Testis (tissue), 3 donors: Measurements from ENCODE around the gene SPATA7. TPM values are rescaled to one million over a fixed set of nuclear protein-coding genes. Genes with fewer than 3 reads are reported as not detected.

Experiments used
- DNase-seq: peaks from one replicate; pipeline ENCODE4 v3.0.0-alpha.2; 2019
- H3K27ac ChIP-seq, 2 donors: fragments of 200-600 bp; sonication (generic); one replicate each; pipeline ENCODE4 v1.5.1; 2019
- H3K27me3 ChIP-seq: fragments of 200-600 bp; sonication (generic); one replicate; pipeline ENCODE4 v1.5.1; 2019
- H3K36me3 ChIP-seq: fragments of 200-600 bp; sonication (generic); one replicate; pipeline ENCODE4 v1.5.1; 2017; ENCODE audit warnings: low read depth; ENCODE audit errors: missing control alignments
- H3K4me1 ChIP-seq: fragments of 200-600 bp; sonication (generic); one replicate; pipeline ENCODE4 v1.5.1; 2019
- H3K4me3 ChIP-seq, 2 donors: fragments of 200-600 bp; sonication (generic); one replicate each; pipeline ENCODE4 v1.5.1; 2017 to 2019
- H3K9me3 ChIP-seq: fragments of 200-600 bp; sonication (generic); one replicate; pipeline ENCODE4 v1.5.1; 2017
- POLR2A ChIP-seq: fragments of 450-650 bp; IDR thresholded peaks from one replicate; pipeline ENCODE4 v1.6.1; 2017; ENCODE audit warnings: antibody characterized with exemption, mild to moderate bottlenecking, moderate library complexity
- WGBS, 2 donors: methylation state at CpG; one replicate each; pipeline ENCODE4 v1.1.5; 2018; 5-methylcytosine and 5-hydroxymethylcytosine counted together
- intact Hi-C: fragments of 100-400 bp; cut with DNase I; formaldehyde crosslinking; loops from one replicate; pipeline ENCODE4 v1.15.1; 2023; ENCODE audit warnings: low total_unique reads
- polyA plus RNA-seq: library from polyadenylated mRNA; stranded (reverse); fragments of 350-450 nt; fragmentation: Illumina TruSeq; extraction: RNeasy Lipid Tissue Mini Kit (QIAGEN cat#74804); gene quantifications from one replicate; pipeline ENCODE4 v1.2.3, GENCODE V29; 2014; ENCODE audit warnings: low read depth, low replicate concordance; ENCODE audit not compliant: insufficient read depth
- total RNA-seq, 2 donors: library from RNA; depleted of rRNA; stranded (reverse); fragments of >200 nt; gene quantifications; one replicate each; pipeline ENCODE4 v1.2.3, GENCODE V29; 2016
- TF ChIP-seq, protein P1 (sequence below), 3 experiments: fragments of 450-650 bp in 2 of 3; fragments of 200-600 bp in 1 of 3; sonication (generic) in 1 of 3; IDR thresholded peaks; one replicate each; pipeline ENCODE4 v1.5.1; 2016 to 2019; ENCODE audit warnings: antibody characterized with exemption in 3 of 3, mild to moderate bottlenecking in 2 of 3, moderate library complexity in 1 of 3

SPATA7 gene
- total and polyA plus RNA-seq, 3 donors from 2014 or later: 54.8 to 113 (median 87.3) TPM

DNA sequence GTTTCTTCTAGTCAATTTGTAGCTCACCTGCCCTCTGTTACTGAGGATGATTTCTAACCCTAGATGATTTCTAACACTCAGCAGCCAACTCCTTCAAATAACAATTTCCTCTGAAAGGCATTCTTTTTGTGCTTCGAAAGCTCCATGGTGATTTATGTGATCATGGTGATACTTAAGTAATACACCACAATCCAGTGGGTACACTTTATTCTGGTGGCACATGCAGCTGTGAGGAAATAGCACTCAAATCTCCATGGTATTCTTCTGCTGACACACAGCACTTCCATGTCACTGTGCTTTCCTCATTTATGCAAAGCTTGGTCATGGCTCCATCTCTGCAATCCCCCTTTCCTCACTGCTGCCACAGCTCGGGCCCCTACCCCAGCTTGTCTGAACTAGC lies 95.6 kb downstream of the SPATA7 start:
- H3K27me3 ChIP-seq: no peaks in the 10 kb centered on the region
- H3K4me3 ChIP-seq: no peak overlapping the region
- 91 to 92% methylated on average over 2 of the region's 2 CpGs for WGBS, 2 donors
- no peak for DNase-seq
- no peak for TF ChIP-seq POLR2A
- TF ChIP-seq, protein P1, sequence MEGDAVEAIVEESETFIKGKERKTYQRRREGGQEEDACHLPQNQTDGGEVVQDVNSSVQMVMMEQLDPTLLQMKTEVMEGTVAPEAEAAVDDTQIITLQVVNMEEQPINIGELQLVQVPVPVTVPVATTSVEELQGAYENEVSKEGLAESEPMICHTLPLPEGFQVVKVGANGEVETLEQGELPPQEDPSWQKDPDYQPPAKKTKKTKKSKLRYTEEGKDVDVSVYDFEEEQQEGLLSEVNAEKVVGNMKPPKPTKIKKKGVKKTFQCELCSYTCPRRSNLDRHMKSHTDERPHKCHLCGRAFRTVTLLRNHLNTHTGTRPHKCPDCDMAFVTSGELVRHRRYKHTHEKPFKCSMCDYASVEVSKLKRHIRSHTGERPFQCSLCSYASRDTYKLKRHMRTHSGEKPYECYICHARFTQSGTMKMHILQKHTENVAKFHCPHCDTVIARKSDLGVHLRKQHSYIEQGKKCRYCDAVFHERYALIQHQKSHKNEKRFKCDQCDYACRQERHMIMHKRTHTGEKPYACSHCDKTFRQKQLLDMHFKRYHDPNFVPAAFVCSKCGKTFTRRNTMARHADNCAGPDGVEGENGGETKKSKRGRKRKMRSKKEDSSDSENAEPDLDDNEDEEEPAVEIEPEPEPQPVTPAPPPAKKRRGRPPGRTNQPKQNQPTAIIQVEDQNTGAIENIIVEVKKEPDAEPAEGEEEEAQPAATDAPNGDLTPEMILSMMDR (IDR thresholded peaks at IDR 0.05): no peak
- H3K36me3 ChIP-seq: peaks cover 5% of the 10 kb centered on the region
- H3K9me3 ChIP-seq: no peaks in the 10 kb centered on the region
- intact Hi-C loops: no loop called here
- H3K4me1 ChIP-seq: peaks cover 9% of the 10 kb centered on the region
- H3K27ac ChIP-seq: no peak overlapping the region

DNA sequence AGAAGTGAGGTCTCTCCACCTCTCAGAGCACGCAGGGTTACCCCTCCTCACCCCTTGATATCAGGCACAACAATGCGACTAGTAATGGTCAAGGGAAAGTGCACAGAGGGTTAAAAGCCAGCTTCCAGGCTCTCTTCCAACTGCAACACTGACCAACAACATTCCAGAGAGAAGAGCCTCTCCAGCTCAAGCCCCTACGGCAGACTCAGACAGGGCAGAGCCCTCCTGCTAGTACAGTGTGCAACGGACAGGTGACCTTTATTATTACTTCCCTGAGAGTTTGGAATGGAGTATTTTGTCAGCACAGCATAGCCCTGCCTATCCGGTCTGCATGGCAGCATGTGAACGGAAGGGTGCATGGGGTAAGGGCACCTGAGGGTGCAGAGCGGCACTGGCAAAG lies 96.3 kb downstream of the SPATA7 start:
- 49 to 74% methylated on average over 7 of the region's 7 CpGs for WGBS, 2 donors
- no peak for DNase-seq
- peaks cover 5% of the 10 kb centered on the region for H3K36me3 ChIP-seq
- no peak overlapping the region for H3K4me3 ChIP-seq
- peaks cover 9% of the 10 kb centered on the region for H3K4me1 ChIP-seq
- H3K27ac ChIP-seq: no peak overlapping the region
- H3K27me3 ChIP-seq: no peaks in the 10 kb centered on the region
- H3K9me3 ChIP-seq: no peaks in the 10 kb centered on the region
- TF ChIP-seq POLR2A: no peak
- TF ChIP-seq, protein P1 (IDR thresholded peaks at IDR 0.05): no peak
- intact Hi-C loops: no loop called here

DNA sequence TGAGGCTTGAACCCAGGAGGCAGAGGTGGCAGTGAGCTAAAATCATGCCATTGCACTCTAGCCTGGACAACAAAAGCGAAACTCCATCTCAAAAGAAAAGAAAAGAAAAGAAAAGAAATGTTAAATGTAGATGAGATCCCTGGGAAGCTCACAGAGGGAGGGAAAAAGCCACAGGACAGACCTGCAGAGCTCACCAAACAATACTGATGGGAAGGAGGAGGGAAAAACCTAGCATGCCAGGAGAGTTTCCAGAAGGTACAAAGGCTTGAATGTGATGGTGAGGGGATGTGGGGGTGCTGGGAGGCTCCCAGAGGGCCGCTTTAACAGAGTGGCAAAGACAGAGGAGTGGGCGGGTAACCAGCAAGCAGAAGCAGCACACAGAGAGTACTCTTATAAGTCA lies 97.1 kb downstream of the SPATA7 start:
- Histone ChIP-seq H3K9me3 (no peaks in the 10 kb centered on the region), H3K4me3 (no peak overlapping the region), H3K36me3 (peaks cover 5% of the 10 kb centered on the region), H3K27ac (no peak overlapping the region), H3K4me1 (peaks cover 7% of the 10 kb centered on the region), H3K27me3 (no peaks in the 10 kb centered on the region)
- no peak for DNase-seq
- TF ChIP-seq, protein P1 (IDR thresholded peaks at IDR 0.05): no peak
- TF ChIP-seq POLR2A: no peak
- intact Hi-C loops: no loop called here
- WGBS, 2 donors: 86 to 94% methylated on average over 3 of the region's 3 CpGs

Other genes starting within 250 kb of the SPATA7 start
- 1 to 10 TPM; 1.6 to 4.2 TPM for gene KCNK10, start 62.4 kb upstream of the SPATA7 start, total RNA-seq
- gene KCNK10, start 62.4 kb upstream of the SPATA7 start, polyA plus RNA-seq: 0.55 TPM
- gene PTPN21, start 169.3 kb downstream of the SPATA7 start, total RNA-seq: 10 to 100 TPM; 47.2 to 58.6 TPM
- gene PTPN21, start 169.3 kb downstream of the SPATA7 start, polyA plus RNA-seq: 51.6 TPM
- gene ZC3H14, start 177.4 kb downstream of the SPATA7 start, total RNA-seq: 100 to 1,000 TPM; 208 to 253 TPM
- gene ZC3H14, start 177.4 kb downstream of the SPATA7 start, polyA plus RNA-seq: 354 TPM